GM12891 (cell line): ENCODE measurements around the gene ARL14EPL.
A peak's percentile ranks its signal among the peaks of the same experiment; 100 is the strongest.

Experiments
- DNase-seq: peaks from one replicate; pipeline ENCODE4 v3.0.0; 2011; ENCODE audit warnings: low spot score; ENCODE audit not compliant: insufficient read length
- FAIRE-seq: peaks from 2 replicates; lab custom pipeline; 2011; peaks lifted over from hg19 to GRCh38; lab: Jason Lieb, UNC
- PAX5 ChIP-seq: IDR thresholded peaks from 2 replicates; pipeline ENCODE4 v1.6.1; 2011; ENCODE audit warnings: low read length, moderate library complexity, mild to moderate bottlenecking; ENCODE audit not compliant: insufficient read depth, severe bottlenecking
- POLR2A ChIP-seq: IDR thresholded peaks from 2 replicates; pipeline ENCODE4 v1.6.1; 2011; ENCODE audit warnings: low read depth, low read length, control low read depth
- POLR2AphosphoS5 ChIP-seq: IDR thresholded peaks from 2 replicates; pipeline ENCODE4 v1.6.1; 2011; ENCODE audit warnings: low read depth, low read length, control low read depth
- POU2F2 ChIP-seq: IDR thresholded peaks from 2 replicates; pipeline ENCODE4 v1.6.1; 2011; ENCODE audit warnings: low read depth, mild to moderate bottlenecking, control low read depth, low read length, moderate library complexity
- SPI1 ChIP-seq: IDR thresholded peaks from 2 replicates; pipeline ENCODE4 v1.6.1; 2011; ENCODE audit warnings: low read depth, low read length, control low read depth
- TAF1 ChIP-seq: IDR thresholded peaks from 2 replicates; pipeline ENCODE4 v1.6.1; 2011; ENCODE audit warnings: low read depth, low read length, control low read depth

The ARL14EPL gene

GRCh38 chr5:116046261-116046660 lies 14.0 kb downstream of the ARL14EPL start:
- FAIRE-seq (no peak), DNase-seq (no peak)
- TF ChIP-seq SPI1: no peak
- TF ChIP-seq POLR2A: no peak
- TF ChIP-seq TAF1: no peak
- no peak for TF ChIP-seq PAX5
- TF ChIP-seq POLR2AphosphoS5: no peak
- no peak for TF ChIP-seq POU2F2

GRCh38 chr5:116046823-116047222 lies 14.6 kb downstream of the ARL14EPL start:
- FAIRE-seq: no peak
- DNase-seq: no peak
- TF ChIP-seq POU2F2 (no peak), POLR2A (no peak), POLR2AphosphoS5 (no peak), TAF1 (no peak), SPI1 (no peak), PAX5 (no peak)

- TF ChIP-seq PAX5 (no peak), POLR2A (no peak), TAF1 (no peak), POU2F2 (no peak), POLR2AphosphoS5 (no peak), SPI1 (no peak)
- DNase-seq: no peak
- no peak for FAIRE-seq
Measured at GRCh38 chr5:116058346-116058936, 26.2 kb downstream of the ARL14EPL start.

GRCh38 chr5:116062352-116062751 lies 30.1 kb downstream of the ARL14EPL start:
- no peak for FAIRE-seq
- no peak for DNase-seq
- TF ChIP-seq POLR2AphosphoS5 (no peak), PAX5 (no peak), POU2F2 (no peak), POLR2A (no peak), SPI1 (no peak), TAF1 (no peak)

- no peak for TF ChIP-seq SPI1
- no peak for TF ChIP-seq TAF1
- no peak for TF ChIP-seq POLR2AphosphoS5
- no peak for TF ChIP-seq PAX5
- no peak for TF ChIP-seq POLR2A
- no peak for TF ChIP-seq POU2F2
- no peak for FAIRE-seq
- no peak for DNase-seq
Measured at GRCh38 chr5:116063950-116064349, 31.7 kb downstream of the ARL14EPL start.

GRCh38 chr5:116068028-116068632 lies 35.9 kb downstream of the ARL14EPL start:
- TF ChIP-seq POU2F2: no peak
- TF ChIP-seq SPI1: no peak
- no peak for TF ChIP-seq TAF1
- TF ChIP-seq POLR2A: no peak
- TF ChIP-seq POLR2AphosphoS5: no peak
- no peak for TF ChIP-seq PAX5
- DNase-seq: no peak
- no peak for FAIRE-seq

GRCh38 chr5:116071211-116071610 lies 38.9 kb downstream of the ARL14EPL start:
- TF ChIP-seq PAX5: no peak
- TF ChIP-seq TAF1: no peak
- no peak for TF ChIP-seq POLR2A
- TF ChIP-seq POU2F2: no peak
- no peak for TF ChIP-seq SPI1
- TF ChIP-seq POLR2AphosphoS5: no peak
- DNase-seq (no peak), FAIRE-seq (no peak)

GRCh38 chr5:116075191-116075831 lies 43.0 kb downstream of the ARL14EPL start:
- peak; percentile 5 for FAIRE-seq
- DNase-seq: no peak
- TF ChIP-seq SPI1 (no peak), POLR2A (no peak), TAF1 (no peak), POU2F2 (no peak), PAX5 (no peak), POLR2AphosphoS5 (no peak)

- TF ChIP-seq SPI1: peak; percentile 56
- no peak for TF ChIP-seq POLR2A
- no peak for TF ChIP-seq POU2F2
- TF ChIP-seq PAX5: no peak
- no peak for TF ChIP-seq POLR2AphosphoS5
- TF ChIP-seq TAF1: peak; percentile 31; the same call in 1 of the 2 replicates
- DNase-seq (peak; percentile 26), FAIRE-seq (peak; percentile 89)
Measured at GRCh38 chr5:116076496-116076895, 44.2 kb downstream of the ARL14EPL start.

- FAIRE-seq: no peak
- no peak for DNase-seq
- no peak for TF ChIP-seq POLR2A
- TF ChIP-seq POLR2AphosphoS5: no peak
- TF ChIP-seq POU2F2: no peak
- TF ChIP-seq PAX5: no peak
- TF ChIP-seq SPI1: no peak
- TF ChIP-seq TAF1: no peak
Measured at GRCh38 chr5:116078199-116078598, 45.9 kb downstream of the ARL14EPL start.
